ENCODE results near the gene STRBP.
"Not testable (repeated sequence)": the region's sequence is repeated elsewhere in the genome, so short reads cannot be mapped to it uniquely, and the experiment has no call there.

Gene STRBP

DNA sequence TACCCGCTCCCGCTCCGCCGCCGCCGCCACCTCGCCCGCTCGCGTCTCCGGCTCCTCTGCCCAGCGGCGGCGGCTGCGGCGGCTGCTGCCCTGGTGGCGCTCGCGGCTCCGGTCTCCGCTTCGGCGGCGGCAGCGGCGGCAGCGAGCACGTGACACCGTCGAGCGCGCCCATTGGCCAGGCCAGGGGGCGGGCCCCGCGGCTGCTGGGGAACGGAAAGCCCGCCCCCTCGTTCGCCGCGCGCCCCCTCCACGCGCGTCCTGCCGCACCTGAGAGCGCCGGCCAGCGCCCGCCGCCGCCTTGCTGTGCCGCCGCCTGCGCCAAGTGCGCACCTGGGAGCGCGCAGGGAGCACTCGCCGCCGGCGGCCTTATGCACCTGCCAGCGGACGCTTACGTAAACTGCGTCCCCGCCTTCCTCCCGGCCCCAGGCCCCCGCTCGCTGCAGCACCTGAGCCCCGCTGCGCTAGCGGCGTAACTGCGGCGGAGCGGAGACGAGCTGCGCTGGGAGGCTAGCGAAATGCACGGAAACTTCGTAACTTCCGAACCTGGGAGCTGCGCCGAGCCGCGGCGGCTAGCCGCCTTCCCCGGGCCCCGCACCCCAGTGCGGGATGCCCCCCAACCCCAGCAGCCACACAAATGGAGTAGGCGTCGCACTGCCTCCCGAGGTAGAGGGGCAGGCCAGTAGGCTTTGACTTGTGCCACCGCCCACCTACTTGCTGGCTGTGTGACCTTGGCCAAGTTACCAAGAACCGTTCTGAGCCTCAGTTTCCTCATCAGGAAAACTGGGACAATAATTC, at the start of gene STRBP:
STRBP (minus strand) TSS at position 122 of the 795 bp plus-strand sequence. CDS start 84,452 bp downstream, outside the sequence.
- peak; percentile 93 for DNase-seq (ENCODE audit: low spot score)

DNA sequence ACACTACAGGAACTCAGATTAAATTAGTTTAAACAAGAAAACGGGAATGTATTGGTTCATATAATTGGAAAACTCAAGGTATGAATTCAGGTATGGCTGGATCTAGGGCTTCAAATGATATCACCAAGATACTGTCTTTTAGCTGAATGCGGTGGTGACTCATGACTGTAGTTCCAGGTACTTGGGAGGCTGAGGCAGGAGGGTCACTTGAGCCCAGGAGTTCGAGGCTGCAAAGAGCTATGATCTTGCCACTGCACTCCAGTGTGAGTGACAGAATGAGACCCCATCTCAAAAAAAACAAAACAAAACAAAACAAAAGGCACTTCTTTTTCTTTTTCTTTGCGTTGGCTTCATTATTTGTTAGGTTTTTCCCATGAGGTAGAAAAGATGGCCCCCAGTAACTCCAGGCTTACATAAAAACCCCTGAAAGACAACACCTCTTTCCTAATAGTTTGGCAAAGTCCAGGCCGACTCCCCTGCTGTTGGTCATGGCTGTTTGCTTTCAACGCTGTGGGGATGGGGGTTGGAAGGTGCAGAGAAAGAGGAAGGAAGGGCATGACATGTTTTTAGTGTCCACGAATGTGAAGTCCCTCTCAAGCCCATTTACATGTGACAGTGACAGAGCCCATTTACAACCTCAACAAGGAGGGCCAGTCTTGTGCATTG, 47.8 kb upstream of the STRBP start:
- no peak for DNase-seq (ENCODE audit: low spot score)

DNA sequence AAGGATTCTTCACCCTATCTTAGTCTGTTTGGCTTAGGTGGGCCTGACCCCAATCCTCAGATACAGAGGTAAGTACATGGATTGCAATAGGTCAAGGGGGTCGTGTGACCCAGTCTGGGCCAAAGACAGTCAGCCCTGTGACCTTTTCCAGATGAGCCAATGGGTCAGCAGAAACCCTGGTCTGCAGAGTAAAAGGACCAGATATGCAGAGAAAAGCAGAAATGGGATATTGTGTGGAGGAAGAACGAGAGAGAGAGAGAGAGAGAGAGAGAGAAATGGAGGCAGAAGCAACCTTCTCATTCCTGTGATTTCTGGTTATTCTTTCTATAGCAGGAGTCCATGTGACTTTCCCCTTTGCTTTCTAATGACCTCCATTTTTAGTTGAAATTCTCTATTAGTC, 47.2 kb upstream of the STRBP start:
- DNase-seq (ENCODE audit: low spot score), result no peak

DNA sequence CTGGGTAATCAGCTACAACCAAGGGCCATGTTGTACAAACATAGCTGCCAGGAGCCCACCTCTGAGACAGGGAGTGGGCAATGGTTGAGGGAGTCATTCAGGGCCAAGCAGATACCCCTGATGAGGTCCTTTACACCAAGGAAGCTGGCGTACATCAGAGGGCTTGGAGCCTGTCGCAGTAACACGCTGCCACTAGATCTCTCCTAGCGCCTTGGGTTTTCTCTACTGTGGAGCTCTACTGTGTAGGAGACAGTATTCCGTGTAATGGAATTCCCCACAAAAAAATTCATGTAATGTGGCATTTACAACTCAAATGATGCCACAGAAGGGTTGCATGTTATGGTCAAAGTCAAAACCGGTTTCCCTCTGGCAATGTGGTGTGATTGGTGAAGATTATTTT, 46.2 kb upstream of the STRBP start:
- DNase-seq (ENCODE audit: low spot score), result no peak

DNA sequence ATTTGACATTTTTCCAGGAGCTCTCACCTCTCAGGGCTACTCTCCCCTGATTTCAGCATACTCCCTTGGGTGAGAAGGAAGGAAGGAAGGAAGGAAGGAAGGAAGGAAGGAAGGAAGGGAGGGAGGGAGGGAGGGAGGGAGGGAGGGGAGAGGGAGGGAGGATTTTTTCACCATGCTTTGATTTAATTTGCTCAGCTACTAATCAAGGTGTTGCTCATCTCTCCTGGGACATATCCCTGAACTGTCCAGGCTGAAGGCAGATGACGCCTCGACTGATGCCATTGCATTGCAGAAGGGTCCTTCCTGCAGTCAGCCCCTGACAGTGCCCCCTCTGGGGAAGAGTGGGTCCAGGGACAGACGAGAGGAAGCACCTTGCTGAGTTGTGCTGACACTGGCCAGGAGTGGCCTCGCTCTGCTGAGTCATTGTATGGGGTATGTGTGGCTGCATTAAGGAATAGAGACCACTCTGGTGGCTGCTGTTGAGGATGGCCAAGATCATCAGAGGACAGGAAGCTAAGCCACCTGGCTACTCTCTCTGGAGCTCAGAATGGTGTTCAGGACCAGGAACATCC, 44.0 kb upstream of the STRBP start:
- no peak for DNase-seq (ENCODE audit: low spot score)

DNA sequence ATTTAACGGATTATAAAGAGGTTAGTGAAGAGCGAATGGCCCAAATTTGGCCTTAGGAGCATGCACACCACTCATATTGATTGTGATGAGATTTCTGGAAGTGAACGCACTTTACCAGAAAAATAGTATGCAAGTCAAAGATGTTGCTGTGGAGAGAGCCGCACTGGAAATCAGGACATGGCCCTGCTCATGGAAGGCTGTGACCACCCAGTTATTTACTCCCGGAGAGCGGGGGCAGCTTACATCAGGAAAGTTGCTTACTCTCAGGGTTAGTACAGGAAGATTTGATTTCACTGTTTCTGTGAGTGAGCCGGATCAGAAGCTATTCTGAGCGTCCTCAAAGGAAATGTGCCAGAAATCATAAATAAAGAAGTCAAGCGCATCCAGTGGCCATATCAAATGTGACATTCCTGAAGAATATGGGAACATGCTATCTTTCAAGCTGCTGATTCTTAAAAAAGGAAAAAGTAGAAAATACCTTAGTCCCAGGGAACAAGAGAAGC, 42.9 kb upstream of the STRBP start:
- DNase-seq (ENCODE audit: low spot score), result no peak

DNA sequence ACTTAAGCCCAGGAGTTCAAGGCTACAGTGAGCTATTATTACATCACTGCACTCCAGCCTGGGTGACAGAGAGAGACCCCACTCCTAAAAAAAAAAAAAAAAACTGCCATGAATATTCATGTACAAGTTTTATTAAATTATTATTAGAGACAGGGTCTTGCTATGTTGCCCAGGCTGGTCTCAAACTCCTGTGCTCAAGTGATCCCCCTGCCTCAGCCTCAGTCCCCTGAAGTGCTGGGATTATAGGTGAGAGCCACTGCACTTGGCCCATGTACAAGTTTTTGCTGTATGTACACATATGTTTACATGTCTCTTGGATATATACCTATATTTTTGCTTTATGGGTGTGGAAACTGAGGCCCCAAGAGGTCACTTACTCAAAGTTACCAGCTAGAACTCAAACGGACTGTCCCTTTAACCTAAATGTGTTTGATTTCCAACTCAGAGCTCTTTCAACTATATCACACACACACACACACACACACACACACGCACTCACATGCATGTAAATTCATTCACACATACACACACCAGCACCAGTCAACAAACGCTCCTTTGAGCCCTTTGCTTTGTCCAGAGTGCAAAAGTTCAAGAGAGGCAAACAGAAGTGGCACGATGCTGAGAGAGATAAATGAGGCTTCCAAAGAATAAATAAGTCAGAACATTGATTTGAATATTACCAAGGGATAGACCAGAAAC, 42.3 kb upstream of the STRBP start:
- DNase-seq (ENCODE audit: low spot score), result no peak

DNA sequence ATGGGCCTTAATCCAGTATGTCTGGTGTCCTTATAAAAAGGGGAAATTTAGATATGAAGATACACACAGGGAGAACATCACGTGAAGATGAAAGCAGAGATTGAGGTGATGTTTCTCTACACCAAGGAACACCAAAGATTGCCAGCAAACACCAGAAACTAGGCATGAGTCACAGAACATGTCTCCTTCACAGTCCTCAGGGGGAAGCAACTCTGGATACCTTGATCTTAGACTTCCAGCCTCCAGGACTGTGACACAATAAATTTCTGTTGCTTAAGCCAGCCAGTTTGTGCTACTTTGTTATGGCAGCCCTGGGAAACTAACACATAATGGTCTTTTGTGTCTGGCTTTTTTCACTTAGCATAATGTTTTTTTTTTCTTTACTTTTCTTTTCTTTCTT, 41.2 kb upstream of the STRBP start:
- no peak for DNase-seq (ENCODE audit: low spot score)

DNA sequence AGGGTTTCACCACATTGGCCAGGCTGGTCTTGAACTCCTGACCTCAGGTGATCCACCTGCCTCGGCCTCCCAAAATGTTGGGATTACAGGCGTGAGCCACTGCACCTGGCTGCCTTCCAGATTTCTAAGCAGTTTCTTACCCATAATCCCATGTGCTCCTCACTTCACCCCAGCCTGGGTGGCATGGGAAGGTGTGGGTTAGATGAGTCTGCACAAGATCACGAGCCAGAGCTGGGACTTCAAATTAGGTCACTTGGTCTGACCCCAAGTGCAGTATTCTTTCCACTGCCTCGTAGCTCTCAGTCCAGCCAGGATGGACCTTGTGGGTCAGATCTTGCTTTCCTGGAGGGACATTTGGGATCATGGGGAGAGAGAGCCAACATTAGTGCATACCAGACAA, 37.5 kb upstream of the STRBP start:
- DNase-seq (ENCODE audit: low spot score), result no peak

DNA sequence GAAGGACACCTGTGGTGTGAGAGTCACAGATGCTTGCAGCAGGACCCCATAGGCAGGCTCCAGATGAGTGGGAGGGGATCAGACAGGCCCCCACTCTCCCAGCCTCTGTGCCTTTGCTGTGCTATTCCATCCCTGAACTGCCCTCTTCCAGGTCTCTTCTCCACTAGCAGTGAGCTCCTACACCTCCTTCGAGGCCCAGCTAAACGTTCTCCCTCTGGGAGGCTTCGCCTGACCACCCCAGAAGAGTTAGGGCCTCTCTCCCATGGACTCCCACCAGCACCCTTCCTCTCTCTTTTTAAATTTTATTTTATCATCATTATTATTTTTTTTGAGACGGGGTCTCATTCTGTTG, 35.9 kb upstream of the STRBP start:
- no peak for DNase-seq (ENCODE audit: low spot score)

DNA sequence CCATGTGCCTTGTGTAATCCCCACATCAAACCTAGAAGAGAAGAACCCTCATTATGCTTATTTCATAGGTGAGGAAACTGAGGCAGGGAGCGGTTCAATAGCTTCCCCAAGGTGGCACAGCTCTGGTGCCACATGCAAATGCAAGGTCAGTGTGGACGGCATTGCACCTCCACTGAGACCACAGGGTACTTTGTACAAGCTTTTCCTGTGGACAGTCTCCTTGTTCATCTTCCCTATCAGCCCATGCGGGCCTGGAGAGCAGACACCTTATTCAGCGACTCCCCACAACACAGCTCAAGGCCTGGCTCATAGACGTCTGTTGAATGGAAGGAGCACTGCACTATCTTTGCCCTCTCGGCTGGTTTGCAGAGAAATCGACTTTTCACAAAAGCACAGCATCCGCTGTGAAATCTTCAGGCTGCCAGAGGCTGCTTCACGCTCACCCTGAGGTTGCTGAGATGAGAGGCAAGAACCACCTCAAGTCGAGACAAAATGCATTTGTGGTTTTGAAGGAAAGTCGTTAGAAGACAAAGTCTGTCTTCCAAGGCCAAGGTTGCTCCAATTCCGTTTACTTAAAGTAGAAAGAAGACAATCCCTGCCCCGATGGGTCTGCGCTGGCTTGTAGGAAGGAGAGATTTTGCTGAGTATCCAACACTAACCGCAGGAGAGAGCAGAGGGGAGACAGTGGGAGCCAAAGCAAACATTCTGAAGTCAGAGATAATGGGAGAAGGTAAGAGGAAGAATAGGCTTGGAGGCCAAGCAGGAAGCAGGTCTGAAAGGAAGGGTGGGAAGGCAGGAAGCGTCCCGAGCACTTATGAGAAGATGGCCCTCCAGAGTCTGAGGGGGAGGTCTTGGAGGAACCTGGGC, 34.2 kb upstream of the STRBP start:
- no peak for DNase-seq (ENCODE audit: low spot score)

DNA sequence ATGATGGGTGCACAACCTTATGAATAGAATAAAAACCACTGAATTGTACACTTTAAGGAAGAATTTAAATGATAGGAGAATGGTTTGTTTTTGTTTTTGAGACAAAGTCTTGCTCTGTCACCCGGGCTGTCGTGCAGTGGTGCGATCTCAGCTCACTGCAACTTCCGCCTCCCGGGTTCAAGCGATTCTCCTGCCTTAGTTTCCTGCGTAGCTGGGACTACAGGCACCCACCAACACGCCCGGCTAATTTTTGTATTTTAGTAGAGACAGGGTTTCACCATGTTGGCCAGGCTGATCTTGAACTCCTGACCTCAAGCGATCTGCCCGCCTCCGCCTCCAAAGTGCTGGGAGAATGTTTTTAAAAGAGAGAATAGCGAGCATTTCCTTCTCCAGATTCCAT, 33.5 kb upstream of the STRBP start:
- not testable (repeated sequence) for DNase-seq (ENCODE audit: low spot score)

DNA sequence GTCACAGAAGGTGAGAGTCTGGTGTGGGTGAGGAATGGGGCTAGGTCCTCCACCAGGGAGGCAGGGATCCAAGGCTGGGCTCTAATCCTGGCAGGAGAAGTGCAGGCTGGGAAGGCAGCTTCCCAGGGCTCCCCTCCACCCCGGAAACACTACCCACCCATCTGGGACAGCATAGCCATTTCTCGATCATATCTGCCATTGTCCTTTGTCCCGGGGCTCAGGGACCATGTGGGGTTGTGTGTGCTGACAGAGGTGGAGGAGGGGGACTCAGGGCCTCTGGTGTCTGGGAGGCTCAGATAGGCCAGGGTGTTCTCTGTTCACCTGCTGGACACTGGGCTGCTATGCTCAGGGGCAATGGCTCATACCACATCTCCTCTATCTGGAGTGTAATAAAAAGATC, 32.2 kb upstream of the STRBP start:
- DNase-seq (ENCODE audit: low spot score), result no peak

DNA sequence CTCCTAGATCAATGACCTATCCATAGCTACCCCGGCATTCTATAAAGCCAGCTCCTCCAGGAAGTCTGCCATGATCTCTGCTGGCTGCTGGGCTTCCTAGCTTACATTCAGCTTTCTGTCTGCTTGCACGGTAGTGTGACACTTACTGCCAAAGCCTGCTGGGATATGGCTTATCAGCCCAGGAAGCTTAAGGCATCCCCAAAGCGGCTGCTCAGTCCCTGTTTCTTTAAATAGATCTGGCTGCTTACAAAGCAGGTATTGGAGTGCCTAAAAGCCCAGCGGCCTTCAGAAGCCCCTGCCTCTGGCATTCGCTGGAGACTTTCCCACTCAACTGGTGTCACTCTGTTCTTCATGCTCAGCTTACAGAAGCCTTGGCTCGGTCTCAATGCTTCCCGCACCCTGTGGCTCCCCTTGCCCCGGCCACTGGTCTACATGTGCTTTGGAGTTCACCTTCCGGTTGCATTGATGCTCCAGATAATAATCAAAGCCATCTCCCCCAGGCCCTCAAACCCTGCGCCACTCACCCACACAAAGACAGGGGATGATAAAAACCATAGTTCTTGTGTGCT, 31.3 kb upstream of the STRBP start:
- DNase-seq (ENCODE audit: low spot score), result no peak

DNA sequence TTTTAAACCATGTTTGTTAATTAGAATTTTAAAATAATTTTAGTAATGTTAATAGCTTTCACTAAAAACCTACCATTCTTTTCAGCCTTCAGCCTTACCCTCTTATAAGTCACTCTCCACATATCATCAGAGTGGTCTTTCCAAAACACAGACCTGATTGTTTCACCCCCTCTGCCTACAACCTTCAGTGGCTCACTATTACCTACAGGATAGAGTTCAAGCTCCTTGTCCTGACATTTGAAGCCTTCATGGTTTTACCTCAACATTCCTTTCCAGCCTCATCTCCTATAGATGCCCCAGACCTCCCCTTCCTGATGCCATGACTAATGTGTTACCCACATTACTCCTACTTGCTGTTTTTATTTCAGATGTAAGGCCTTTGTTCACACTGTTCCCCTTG, 27.8 kb upstream of the STRBP start:
- no peak for DNase-seq (ENCODE audit: low spot score)

DNA sequence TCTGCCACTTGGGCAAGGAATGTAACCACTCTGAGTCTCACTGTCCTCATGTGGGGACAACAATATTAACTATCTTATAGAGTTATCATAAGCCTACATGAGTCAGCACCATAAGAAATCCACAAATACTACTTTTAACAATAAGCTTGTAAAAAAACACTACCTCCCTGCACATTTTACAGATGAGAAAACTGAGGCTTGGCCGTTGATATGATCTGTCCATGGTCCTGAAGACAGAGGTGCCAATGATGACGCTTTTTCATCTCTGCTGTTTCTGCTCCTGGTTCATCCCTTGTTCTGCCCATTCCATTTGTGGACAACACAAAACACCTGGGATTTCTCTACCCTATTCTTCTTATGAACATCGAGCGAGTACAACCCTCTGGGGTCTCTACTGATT, 23.4 kb upstream of the STRBP start:
- no peak for DNase-seq (ENCODE audit: low spot score)

DNA sequence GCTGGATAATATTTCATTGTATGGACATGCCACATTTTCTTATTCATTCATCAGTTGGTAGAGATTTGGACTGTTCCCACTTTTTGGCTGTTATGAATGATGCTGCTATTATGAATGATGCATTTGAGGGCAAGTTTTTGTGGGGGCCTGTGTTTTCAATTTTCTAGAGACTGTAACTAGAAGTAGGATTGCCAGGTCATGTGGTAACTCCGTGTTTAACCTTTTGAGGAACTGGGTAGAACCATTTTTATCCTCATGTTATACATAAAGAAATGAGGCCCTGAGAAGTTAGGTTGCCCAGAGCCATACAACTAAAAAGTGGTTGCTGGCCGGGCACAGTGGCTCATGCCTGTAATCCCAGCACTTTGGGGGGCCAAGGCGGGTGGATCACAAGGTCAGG, 22.4 kb upstream of the STRBP start:
- no peak for DNase-seq (ENCODE audit: low spot score)

DNA sequence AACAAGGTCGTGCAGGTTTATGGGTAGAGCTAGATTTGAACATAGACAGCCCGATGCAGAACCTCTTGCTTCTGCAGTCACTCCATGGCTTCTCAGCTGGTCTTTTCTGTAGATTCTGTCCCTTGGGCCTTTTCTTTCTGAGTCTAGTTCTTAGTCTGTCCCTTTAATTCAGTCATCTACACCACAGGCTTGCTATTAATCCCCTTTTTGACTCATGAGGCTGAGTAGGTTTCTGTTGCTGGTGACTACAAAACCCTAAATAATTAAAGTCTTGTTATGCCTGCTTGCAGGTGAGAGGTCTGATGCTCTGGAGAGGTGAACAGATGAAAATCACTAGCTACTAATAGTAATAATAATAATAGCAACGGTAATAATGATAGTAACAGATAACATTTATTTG, 19.3 kb upstream of the STRBP start:
- no peak for DNase-seq (ENCODE audit: low spot score)

DNA sequence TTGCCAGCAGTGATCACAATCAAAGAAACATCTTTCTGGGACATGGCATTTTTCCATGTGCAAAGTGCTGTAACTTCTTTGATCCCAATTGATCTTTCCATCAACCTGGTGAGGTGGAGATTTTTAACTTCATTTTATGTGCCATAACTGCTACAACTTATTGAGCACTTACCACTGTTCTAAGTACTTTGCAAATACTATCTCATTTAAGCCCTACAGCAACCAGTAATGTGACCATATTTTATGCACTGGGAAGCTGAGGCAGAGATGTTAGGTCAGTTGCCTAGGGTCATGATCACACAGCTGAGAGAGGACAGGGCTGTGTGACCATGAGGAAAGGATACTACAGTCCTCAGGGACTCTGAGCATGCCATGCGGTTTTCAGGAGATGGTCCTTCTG, 17.9 kb upstream of the STRBP start:
- no peak for DNase-seq (ENCODE audit: low spot score)

DNA sequence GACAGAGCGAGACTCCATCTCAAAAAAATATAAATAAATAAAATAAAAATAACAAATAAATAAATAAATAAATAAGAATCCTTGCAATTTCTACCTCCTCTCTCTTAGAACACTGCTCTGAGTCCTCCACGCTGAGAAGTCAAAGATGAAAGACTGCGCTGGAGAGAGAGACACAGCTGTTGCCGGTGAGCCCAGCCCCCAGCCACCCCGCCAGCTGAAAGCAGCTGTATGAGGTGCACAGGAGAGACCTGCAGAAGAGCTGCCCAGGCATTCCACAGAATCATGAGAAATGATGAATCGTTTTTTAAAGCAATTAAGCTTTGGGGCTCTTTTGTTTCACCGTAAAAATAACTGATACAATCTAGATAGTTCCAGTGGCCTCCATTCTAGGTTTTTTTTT, 16.3 kb upstream of the STRBP start:
- DNase-seq (ENCODE audit: low spot score), result no peak

DNA sequence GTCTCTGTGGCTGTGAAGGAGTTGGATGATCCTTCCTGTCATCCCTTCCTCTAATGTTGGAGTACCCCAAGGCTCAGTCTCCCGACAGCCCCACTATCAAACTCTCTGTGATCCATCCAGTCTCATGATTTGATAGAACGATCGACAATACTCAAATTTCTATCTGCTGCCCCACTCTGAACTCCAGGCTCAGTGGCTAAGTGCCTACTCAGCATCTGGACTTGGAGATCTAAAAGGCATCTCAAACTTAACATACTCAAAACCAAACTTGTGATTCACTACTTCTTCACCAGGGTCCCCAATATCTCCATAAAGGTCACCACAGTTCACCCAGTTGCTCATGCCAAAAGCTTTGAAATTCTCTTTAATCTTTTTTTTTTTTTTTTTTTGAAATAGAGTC, 15.1 kb upstream of the STRBP start:
- no peak for DNase-seq (ENCODE audit: low spot score)

DNA sequence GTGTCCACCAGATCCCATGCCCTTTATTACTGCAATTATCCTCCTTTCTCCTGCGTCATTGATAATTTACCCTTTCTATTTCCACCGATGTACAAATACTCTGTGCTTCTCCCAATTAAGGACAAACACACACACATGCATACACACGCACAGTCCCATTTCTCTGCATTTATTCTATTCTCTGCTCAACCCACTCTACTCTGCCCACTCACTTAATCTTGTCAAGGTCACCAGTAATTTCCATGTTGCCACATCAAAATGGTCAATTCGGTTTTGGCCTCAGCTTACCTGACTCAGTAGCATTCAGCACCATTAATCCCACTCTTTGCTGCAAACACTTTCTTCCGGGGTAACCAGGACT, 14.6 kb upstream of the STRBP start:
- no peak for DNase-seq (ENCODE audit: low spot score)

Data from left forelimb (tissue), 1 donor.